GM03348 (cell line): ENCODE results near the gene OR6S1.
"Not testable (repeated sequence)": the region's sequence is repeated elsewhere in the genome, so short reads cannot be mapped to it uniquely, and the experiment has no call there.

Experiments
- DNase-seq: peaks from one replicate; pipeline ENCODE4 v3.0.0; 2012; ENCODE audit warnings: low spot score

Gene OR6S1

GRCh38 chr14:20631880-20632389 is 9.6 kb downstream of the OR6S1 start:
- DNase-seq, result peak; percentile 71

GRCh38 chr14:20631023-20631879 is 10.2 kb downstream of the OR6S1 start:
- DNase-seq, result peak; percentile 18

- no peak for DNase-seq
Observed at GRCh38 chr14:20630340-20631022, 11.0 kb downstream of the OR6S1 start.

GRCh38 chr14:20628063-20628854 is 13.2 kb downstream of the OR6S1 start:
- DNase-seq, result no peak

- DNase-seq, result no peak
Observed at GRCh38 chr14:20627346-20628027, 14.0 kb downstream of the OR6S1 start.

- no peak for DNase-seq
Observed at GRCh38 chr14:20626274-20626673, 15.2 kb downstream of the OR6S1 start.

- peak; percentile 74 for DNase-seq
Observed at GRCh38 chr14:20624495-20625070, 16.9 kb downstream of the OR6S1 start.

- DNase-seq, result no peak
Observed at GRCh38 chr14:20623798-20624197, 17.7 kb downstream of the OR6S1 start.

- DNase-seq, result no peak
Observed at GRCh38 chr14:20622816-20623291, 18.6 kb downstream of the OR6S1 start.

GRCh38 chr14:20620798-20621478 is 20.6 kb downstream of the OR6S1 start:
- DNase-seq, result no peak

GRCh38 chr14:20619688-20620087 is 21.8 kb downstream of the OR6S1 start:
- DNase-seq, result not testable (repeated sequence)

GRCh38 chr14:20618271-20618749 is 23.2 kb downstream of the OR6S1 start:
- DNase-seq, result no peak

GRCh38 chr14:20617138-20618003 is 24.1 kb downstream of the OR6S1 start:
- no peak for DNase-seq

- no peak for DNase-seq
Observed at GRCh38 chr14:20615996-20616395, 25.5 kb downstream of the OR6S1 start.

- peak; percentile 15 for DNase-seq
Observed at GRCh38 chr14:20614038-20614840, 27.3 kb downstream of the OR6S1 start.

GRCh38 chr14:20613094-20614037 is 28.1 kb downstream of the OR6S1 start:
- peak; percentile 86 for DNase-seq

GRCh38 chr14:20612403-20612802 is 29.1 kb downstream of the OR6S1 start:
- DNase-seq, result no peak
